ENCODE results near the gene OR2J1. TPM values are rescaled to one million over a fixed set of nuclear protein-coding genes. Genes with fewer than 3 reads are reported as not detected.

The OR2J1 gene
- total and polyA plus RNA-seq, 2 donors (not counting 3 experiments of a cell fraction or from before 2014, with no cell fraction given), result not detected

DNA sequence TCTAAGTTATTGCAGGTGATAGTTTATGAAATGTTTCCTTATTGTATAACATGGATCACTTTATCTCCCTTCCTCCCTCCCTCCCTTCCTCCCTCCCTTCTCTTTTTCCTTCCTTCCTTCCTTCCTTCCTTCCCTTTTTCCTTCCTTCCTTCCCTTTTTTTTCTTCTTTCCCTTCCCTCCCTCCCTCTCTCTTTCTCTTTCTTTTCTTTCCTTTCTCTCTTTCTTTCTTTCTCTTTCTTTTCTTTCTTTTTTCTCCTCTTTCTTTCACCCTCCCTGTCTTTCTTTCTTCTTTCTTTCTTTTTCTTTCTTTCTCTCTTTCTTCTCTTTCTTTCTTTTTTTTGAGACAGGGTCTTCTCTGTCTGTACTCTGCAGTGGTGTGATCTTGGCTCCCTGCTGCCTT is 18.0 kb upstream of the OR2J1 start:
- Histone ChIP-seq H3K9me3 (replicated peaks; ENCODE audit: control insufficient read depth, insufficient read depth, low read length) (no peaks in the 10 kb centered on the region), H3K9me1 (replicated peaks; ENCODE audit: control insufficient read depth, extremely low read depth, insufficient read depth, low read length) (no peaks in the 10 kb centered on the region), H3K4me2 (ENCODE audit: insufficient read depth, low read length) (no peak overlapping the region), H3K27ac (ENCODE audit: insufficient read depth, low read depth, low read length) (no peak overlapping the region), H3K4me1 (ENCODE audit: control insufficient read depth, extremely low read depth, insufficient read depth, low read length) (no peaks in the 10 kb centered on the region), H3K79me2 (ENCODE audit: control insufficient read depth, insufficient read depth, low read length) (no peaks in the 10 kb centered on the region), H2AFZ (ENCODE audit: low read depth, low read length) (no peak overlapping the region), H3K36me3 (ENCODE audit: control insufficient read depth in 2 of 2, extremely low read depth in 1 of 2, insufficient read depth in 2 of 2, low read length in 2 of 2) (no peaks in the 10 kb centered on the region), H3K4me3 (replicated peaks in 1 of 3; ENCODE audit: insufficient read depth in 1 of 3, low read depth in 1 of 3, low read length in 3 of 3) (no peak overlapping the region), H3K9ac (replicated peaks; ENCODE audit: extremely low read depth, insufficient read depth, low read length) (no peak overlapping the region), H3K27me3 (ENCODE audit: control insufficient read depth in 2 of 2, insufficient read depth in 2 of 2, low read length in 2 of 2) (no peaks in the 10 kb centered on the region), H4K20me1 (replicated peaks; ENCODE audit: control insufficient read depth, extremely low read depth, insufficient read depth, low read length) (no peaks in the 10 kb centered on the region)
- BruUV-seq (replicated peaks), result no TSS peak
- DNase-seq (ENCODE audit: low read depth, low spot score) (no peak), FAIRE-seq (no peak)
- ChIA-PET POLR2A (no interaction called here), CTCF (no interaction called here)
- intact Hi-C loops (cut with micrococcal nuclease), result no loop called here
- TF ChIP-seq JUN (IDR thresholded peaks at IDR 0.05; ENCODE audit: borderline replicate concordance, insufficient read depth, insufficient read length, low read depth), result no peak
- TF ChIP-seq MYC (IDR thresholded peaks at IDR 0.05; ENCODE audit: low read depth, low read length), result no peak
- TF ChIP-seq POLR2A (IDR thresholded peaks at IDR 0.05; ENCODE audit: low read depth, low read length), result no peak
- TF ChIP-seq, protein P1, sequence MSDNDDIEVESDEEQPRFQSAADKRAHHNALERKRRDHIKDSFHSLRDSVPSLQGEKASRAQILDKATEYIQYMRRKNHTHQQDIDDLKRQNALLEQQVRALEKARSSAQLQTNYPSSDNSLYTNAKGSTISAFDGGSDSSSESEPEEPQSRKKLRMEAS (IDR thresholded peaks at IDR 0.05; ENCODE audit: insufficient read depth, insufficient read length), result no peak
- TF ChIP-seq POLR2AphosphoS5 (IDR thresholded peaks at IDR 0.05; ENCODE audit: insufficient read depth, low read depth, low read length), result no peak
- dilution Hi-C loops (cut with MboI; ENCODE audit: extremely low pct_ligation_motif_present, low sequenced_read_pairs), result no loop called here

DNA sequence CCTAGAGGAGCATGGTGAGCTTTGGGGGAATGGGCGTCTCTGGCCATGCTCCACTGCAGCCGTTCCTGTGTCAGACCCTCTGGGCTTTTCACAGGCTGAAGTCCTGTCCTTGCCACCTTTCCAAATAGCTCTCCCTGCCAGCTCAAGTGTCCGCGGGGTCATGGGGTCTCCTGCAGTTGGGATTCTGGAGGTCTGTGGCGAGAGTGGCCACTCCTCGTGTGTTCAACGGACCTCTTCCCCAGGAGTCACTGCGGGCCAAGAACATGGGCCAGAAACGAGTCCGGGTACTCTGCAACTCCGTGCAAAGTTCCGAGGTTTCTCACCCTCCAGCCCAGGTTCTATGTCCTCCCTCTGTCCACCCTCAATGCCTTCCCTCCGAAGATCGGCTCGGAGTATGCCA is 16.8 kb upstream of the OR2J1 start:
- Histone ChIP-seq H3K9me1 (replicated peaks; ENCODE audit: control insufficient read depth, extremely low read depth, insufficient read depth, low read length) (no peaks in the 10 kb centered on the region), H3K79me2 (ENCODE audit: control insufficient read depth, insufficient read depth, low read length) (no peaks in the 10 kb centered on the region), H4K20me1 (replicated peaks; ENCODE audit: control insufficient read depth, extremely low read depth, insufficient read depth, low read length) (no peaks in the 10 kb centered on the region), H3K27ac (ENCODE audit: insufficient read depth, low read depth, low read length) (no peak overlapping the region), H2AFZ (ENCODE audit: low read depth, low read length) (no peak overlapping the region), H3K4me3 (replicated peaks in 1 of 3; ENCODE audit: insufficient read depth in 1 of 3, low read depth in 1 of 3, low read length in 3 of 3) (no peak overlapping the region), H3K36me3 (ENCODE audit: control insufficient read depth in 2 of 2, extremely low read depth in 1 of 2, insufficient read depth in 2 of 2, low read length in 2 of 2) (no peaks in the 10 kb centered on the region), H3K27me3 (ENCODE audit: control insufficient read depth in 2 of 2, insufficient read depth in 2 of 2, low read length in 2 of 2) (no peaks in the 10 kb centered on the region), H3K9me3 (replicated peaks; ENCODE audit: control insufficient read depth, insufficient read depth, low read length) (no peaks in the 10 kb centered on the region), H3K4me1 (ENCODE audit: control insufficient read depth, extremely low read depth, insufficient read depth, low read length) (no peaks in the 10 kb centered on the region), H3K9ac (replicated peaks; ENCODE audit: extremely low read depth, insufficient read depth, low read length) (no peak overlapping the region), H3K4me2 (ENCODE audit: insufficient read depth, low read length) (no peak overlapping the region)
- BruUV-seq (replicated peaks), result no TSS peak
- TF ChIP-seq EZH2 (IDR thresholded peaks at IDR 0.05; ENCODE audit: borderline replicate concordance, low read depth, low read length, severe bottlenecking), result no peak
- TF ChIP-seq, protein P2, sequence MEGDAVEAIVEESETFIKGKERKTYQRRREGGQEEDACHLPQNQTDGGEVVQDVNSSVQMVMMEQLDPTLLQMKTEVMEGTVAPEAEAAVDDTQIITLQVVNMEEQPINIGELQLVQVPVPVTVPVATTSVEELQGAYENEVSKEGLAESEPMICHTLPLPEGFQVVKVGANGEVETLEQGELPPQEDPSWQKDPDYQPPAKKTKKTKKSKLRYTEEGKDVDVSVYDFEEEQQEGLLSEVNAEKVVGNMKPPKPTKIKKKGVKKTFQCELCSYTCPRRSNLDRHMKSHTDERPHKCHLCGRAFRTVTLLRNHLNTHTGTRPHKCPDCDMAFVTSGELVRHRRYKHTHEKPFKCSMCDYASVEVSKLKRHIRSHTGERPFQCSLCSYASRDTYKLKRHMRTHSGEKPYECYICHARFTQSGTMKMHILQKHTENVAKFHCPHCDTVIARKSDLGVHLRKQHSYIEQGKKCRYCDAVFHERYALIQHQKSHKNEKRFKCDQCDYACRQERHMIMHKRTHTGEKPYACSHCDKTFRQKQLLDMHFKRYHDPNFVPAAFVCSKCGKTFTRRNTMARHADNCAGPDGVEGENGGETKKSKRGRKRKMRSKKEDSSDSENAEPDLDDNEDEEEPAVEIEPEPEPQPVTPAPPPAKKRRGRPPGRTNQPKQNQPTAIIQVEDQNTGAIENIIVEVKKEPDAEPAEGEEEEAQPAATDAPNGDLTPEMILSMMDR (IDR thresholded peaks at IDR 0.05; ENCODE audit: extremely low read depth in 1 of 2, insufficient read depth in 1 of 2, low read depth in 1 of 2, low read length in 2 of 2), result no peak
- TF ChIP-seq, protein P1 (IDR thresholded peaks at IDR 0.05; ENCODE audit: insufficient read depth, insufficient read length), result no peak
- no peak for TF ChIP-seq POLR2A (IDR thresholded peaks at IDR 0.05; ENCODE audit: low read depth, low read length)
- no peak for TF ChIP-seq FOS (IDR thresholded peaks at IDR 0.05; ENCODE audit: borderline replicate concordance, insufficient read depth, low read length)
- TF ChIP-seq JUN (IDR thresholded peaks at IDR 0.05; ENCODE audit: borderline replicate concordance, insufficient read depth, insufficient read length, low read depth), result no peak
- no peak for TF ChIP-seq POLR2AphosphoS5 (IDR thresholded peaks at IDR 0.05; ENCODE audit: insufficient read depth, low read depth, low read length)
- TF ChIP-seq GATA2 (IDR thresholded peaks at IDR 0.05; ENCODE audit: insufficient read depth, insufficient read length, low read depth, low read length), result no peak
- TF ChIP-seq MYC (IDR thresholded peaks at IDR 0.05; ENCODE audit: low read depth, low read length), result no peak
- no peak for FAIRE-seq
- ChIA-PET CTCF (no interaction called here), POLR2A (no interaction called here)
- dilution Hi-C loops (cut with MboI; ENCODE audit: extremely low pct_ligation_motif_present, low sequenced_read_pairs) (no loop called here), intact Hi-C loops (cut with micrococcal nuclease) (no loop called here)
- no peak for DNase-seq (ENCODE audit: low read depth, low spot score)

Data from endothelial cell of umbilical vein (primary cell).